ENCODE data around the gene OR52E1.

DNA sequence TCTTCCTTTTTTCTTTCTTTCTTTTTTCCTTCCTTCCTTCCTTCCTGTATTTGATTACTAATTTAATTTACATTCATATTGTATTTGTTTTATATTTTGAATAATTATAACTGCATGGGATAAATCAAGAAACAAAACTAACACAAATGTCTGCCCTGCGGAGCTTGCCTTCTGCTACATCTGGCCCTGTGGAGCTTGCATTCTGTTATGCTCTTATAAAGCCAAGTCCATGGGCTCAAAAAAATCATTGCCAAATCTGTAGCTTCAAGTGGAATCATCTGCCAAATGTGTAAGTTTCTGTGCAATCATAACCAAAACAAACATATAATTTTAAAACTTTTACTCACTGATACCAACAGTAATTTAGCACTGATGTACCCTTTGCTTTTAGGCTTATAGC is 31.0 kb upstream of the OR52E1 start:
- TF ChIP-seq, protein P1, sequence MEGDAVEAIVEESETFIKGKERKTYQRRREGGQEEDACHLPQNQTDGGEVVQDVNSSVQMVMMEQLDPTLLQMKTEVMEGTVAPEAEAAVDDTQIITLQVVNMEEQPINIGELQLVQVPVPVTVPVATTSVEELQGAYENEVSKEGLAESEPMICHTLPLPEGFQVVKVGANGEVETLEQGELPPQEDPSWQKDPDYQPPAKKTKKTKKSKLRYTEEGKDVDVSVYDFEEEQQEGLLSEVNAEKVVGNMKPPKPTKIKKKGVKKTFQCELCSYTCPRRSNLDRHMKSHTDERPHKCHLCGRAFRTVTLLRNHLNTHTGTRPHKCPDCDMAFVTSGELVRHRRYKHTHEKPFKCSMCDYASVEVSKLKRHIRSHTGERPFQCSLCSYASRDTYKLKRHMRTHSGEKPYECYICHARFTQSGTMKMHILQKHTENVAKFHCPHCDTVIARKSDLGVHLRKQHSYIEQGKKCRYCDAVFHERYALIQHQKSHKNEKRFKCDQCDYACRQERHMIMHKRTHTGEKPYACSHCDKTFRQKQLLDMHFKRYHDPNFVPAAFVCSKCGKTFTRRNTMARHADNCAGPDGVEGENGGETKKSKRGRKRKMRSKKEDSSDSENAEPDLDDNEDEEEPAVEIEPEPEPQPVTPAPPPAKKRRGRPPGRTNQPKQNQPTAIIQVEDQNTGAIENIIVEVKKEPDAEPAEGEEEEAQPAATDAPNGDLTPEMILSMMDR (IDR thresholded peaks at IDR 0.05): no peak
- no peak for TF ChIP-seq POLR2A (IDR thresholded peaks at IDR 0.05)
